CD4-positive, alpha-beta T cell treated with Interleukin-21 for 1 hour (primary cell): ENCODE data around the gene INPP5D.
A peak's percentile ranks its signal among the peaks of the same experiment; 100 is the strongest.

ENCODE experiments used
- DNase-seq: peaks from one replicate; pipeline ENCODE4 v3.0.0-alpha.2; 2020

INPP5D gene

GRCh38 chr2:233247116-233247515 lies 187.0 kb downstream of the INPP5D start:
- DNase-seq, result no peak

DNA sequence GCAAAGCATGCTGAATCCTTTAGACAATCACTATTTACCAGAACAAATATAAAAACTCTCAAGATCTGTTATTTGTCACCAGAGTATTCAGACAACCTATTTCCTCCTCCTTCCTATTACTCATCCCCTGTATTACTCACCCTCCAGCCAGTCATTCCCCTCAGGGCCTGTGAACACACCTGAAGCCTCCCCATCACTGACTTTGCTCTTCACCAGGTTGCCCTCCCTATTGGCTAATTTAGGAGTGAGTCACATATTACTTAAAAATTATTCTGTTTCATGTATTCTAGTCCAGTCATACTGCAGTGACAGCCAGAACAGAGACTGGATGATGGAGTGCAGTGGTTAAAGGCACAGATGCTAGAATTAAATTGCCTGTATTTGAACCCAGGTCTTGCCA lies 187.6 kb downstream of the INPP5D start:
- peak; percentile 57 for DNase-seq

DNA sequence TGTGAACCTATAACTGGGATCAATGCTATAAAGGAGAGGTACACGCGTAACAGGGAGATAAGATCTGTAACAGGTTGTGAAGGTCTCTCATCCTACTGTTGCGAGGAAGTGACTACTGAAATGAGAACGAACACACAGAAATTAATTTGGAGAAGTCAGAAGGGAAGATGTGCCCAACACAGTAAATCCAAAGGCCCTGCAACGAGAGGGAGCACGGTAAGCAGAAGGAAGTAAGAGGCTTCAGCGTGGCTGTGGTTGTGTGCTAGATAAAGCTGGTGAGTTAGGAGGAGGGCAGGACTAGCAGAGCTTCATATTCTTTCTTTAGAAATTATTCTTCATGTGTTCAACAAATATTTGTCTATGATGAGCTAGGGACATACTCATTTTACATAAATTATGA lies 188.9 kb downstream of the INPP5D start:
- no peak for DNase-seq

DNA sequence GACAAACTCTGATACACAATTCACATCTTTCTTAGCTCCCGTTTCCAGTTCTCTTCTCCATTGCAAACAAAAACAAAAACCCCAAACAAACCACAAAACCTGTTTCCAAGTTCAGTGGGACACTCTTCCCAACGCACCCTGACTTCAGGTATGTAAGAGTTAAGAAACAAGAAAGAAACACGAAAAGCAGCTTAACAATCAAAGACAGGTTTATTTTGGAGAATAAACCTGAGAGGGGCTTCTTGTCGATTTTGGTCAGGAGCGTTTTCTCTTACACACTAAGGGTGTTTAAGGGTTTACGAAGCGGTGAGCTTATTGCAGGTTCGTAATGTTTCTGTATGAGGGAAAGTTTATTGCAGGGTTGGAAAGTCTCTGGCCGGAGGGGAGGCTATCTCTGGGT lies 190.4 kb downstream of the INPP5D start:
- no peak for DNase-seq

DNA sequence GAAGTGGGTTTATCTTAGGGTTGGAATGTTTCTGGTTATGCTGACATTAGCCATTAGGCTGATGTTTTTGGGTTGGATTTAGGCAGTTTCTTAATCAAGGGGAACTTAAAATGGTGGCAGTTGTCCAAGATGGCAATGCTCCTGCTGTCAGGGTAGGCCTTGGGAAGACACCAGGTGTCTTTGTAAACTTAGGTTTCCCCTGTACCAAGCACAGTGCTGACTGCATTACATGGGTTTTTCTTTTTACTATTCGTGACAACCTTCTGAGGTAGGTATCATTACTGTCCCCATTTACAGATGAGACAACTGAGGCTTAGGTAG lies 190.8 kb downstream of the INPP5D start:
- no peak for DNase-seq

GRCh38 chr2:233251306-233252116 lies 191.4 kb downstream of the INPP5D start, which contains the start of gene ATG16L1:
ATG16L1 (plus strand) TSS chr2:233251673; CDS start chr2:233251828, 155 bp downstream.
- DNase-seq, result peak; percentile 95

DNA sequence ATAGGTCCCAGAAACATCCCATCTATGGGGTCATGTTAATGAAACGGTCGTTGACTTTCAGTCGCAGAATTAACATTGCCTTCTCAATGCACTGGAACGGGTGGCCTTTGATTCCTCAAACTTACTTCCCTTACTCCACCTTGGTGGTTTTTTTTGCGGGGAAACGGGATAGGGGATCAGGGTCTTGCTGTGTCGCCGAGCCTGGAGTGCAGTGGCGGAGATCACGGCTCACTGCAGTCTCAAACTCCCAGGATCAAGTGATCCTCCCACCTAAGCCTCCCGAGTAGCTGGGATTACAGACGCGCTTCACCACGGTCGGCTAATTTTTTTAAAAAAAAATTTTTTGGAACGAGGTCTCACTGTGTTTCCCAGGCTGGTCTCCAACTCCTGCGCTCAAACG lies 192.1 kb downstream of the INPP5D start:
- no peak for DNase-seq

- DNase-seq, result no peak
Observed at GRCh38 chr2:233255151-233255550, 195.0 kb downstream of the INPP5D start.

GRCh38 chr2:233256048-233256447 lies 195.9 kb downstream of the INPP5D start:
- DNase-seq, result no peak
